ELF-1 (cell line): ENCODE results near the gene TMEM9B.
"Not testable (repeated sequence)": the region's sequence is repeated elsewhere in the genome, so short reads cannot be mapped to it uniquely, and the experiment has no call there.

Experiments
- DNase-seq: peaks from one replicate; pipeline ENCODE4 v3.0.0-alpha.2; 2016; ENCODE audit warnings: low read depth, low spot score

Gene TMEM9B

GRCh38 chr11:8964324-8965320, at the start of gene TMEM9B:
Gene TMEM9B (minus strand): TSS chr11:8964442. CDS start chr11:8964313, 129 bp downstream.
- peak; percentile 91 for DNase-seq

GRCh38 chr11:9013373-9013772, 49.1 kb upstream of the TMEM9B start:
- DNase-seq, result no peak

- not testable (repeated sequence) for DNase-seq
Observed at GRCh38 chr11:9009538-9009937, 45.3 kb upstream of the TMEM9B start.

GRCh38 chr11:9008661-9009060, 44.4 kb upstream of the TMEM9B start:
- no peak for DNase-seq

GRCh38 chr11:9008011-9008550, 43.8 kb upstream of the TMEM9B start:
- DNase-seq, result no peak

GRCh38 chr11:9005087-9005486, 40.8 kb upstream of the TMEM9B start:
- DNase-seq, result no peak

GRCh38 chr11:9004183-9004926, 40.1 kb upstream of the TMEM9B start:
- peak; percentile 47 for DNase-seq

GRCh38 chr11:9003573-9004182, 39.4 kb upstream of the TMEM9B start, which contains the start of gene NRIP3:
Gene NRIP3 (minus strand): TSS chr11:9004001. CDS start chr11:9003935, 66 bp downstream.
- peak; percentile 66 for DNase-seq

- no peak for DNase-seq
Observed at GRCh38 chr11:9002920-9003572, 38.8 kb upstream of the TMEM9B start.

- DNase-seq, result peak; percentile 10
Observed at GRCh38 chr11:9001736-9002135, 37.5 kb upstream of the TMEM9B start.

- DNase-seq, result no peak
Observed at GRCh38 chr11:8998017-8998416, 33.8 kb upstream of the TMEM9B start.

- no peak for DNase-seq
Observed at GRCh38 chr11:8997451-8997850, 33.2 kb upstream of the TMEM9B start.

GRCh38 chr11:8989453-8989852, 25.2 kb upstream of the TMEM9B start:
- DNase-seq, result no peak

- DNase-seq, result no peak
Observed at GRCh38 chr11:8988329-8989234, 24.3 kb upstream of the TMEM9B start.

- DNase-seq, result no peak
Observed at GRCh38 chr11:8987446-8987845, 23.2 kb upstream of the TMEM9B start.

- not testable (repeated sequence) for DNase-seq
Observed at GRCh38 chr11:8986772-8987171, 22.5 kb upstream of the TMEM9B start.

GRCh38 chr11:8985462-8985861, 21.2 kb upstream of the TMEM9B start:
- no peak for DNase-seq

- no peak for DNase-seq
Observed at GRCh38 chr11:8983552-8983951, 19.3 kb upstream of the TMEM9B start.

- DNase-seq, result no peak
Observed at GRCh38 chr11:8980485-8980884, 16.2 kb upstream of the TMEM9B start.

- not testable (repeated sequence) for DNase-seq
Observed at GRCh38 chr11:8979365-8979764, 15.1 kb upstream of the TMEM9B start.
